H1 (cell line): ENCODE results near the gene KCNMB2.

Experiments used
- CTCF ChIP-seq, 3 experiments: IDR thresholded peaks; 1 replicate in 2 of 3; 2 replicates in 1 of 3; pipeline versions ENCODE4 v1.5.1 to v1.6.1; 2011; ENCODE audit warnings: low read length in 3 of 3, mild to moderate bottlenecking in 3 of 3, inconsistent platforms in 2 of 3, low read depth in 1 of 3, moderate library complexity in 1 of 3; ENCODE audit not compliant: insufficient read depth in 1 of 3; ENCODE audit errors: control extremely low read depth in 1 of 3
- EP300 ChIP-seq, 2 experiments: IDR thresholded peaks; 1 replicate in 1 of 2; 2 replicates in 1 of 2; pipeline ENCODE4 v1.6.1; 2011 to 2012; ENCODE audit warnings: low read depth in 2 of 2, low read length in 2 of 2, mild to moderate bottlenecking in 2 of 2, borderline replicate concordance in 1 of 2, inconsistent platforms in 1 of 2, moderate library complexity in 1 of 2
- MAX ChIP-seq: IDR thresholded peaks from 2 replicates; pipeline ENCODE4 v1.6.1; 2012; ENCODE audit warnings: inconsistent platforms
- NRF1 ChIP-seq: IDR thresholded peaks from 2 replicates; pipeline ENCODE4 v1.6.1; 2011; ENCODE audit warnings: mild to moderate bottlenecking, low read depth, low read length, improper control_type of control experiment
- POLR2AphosphoS5 ChIP-seq: IDR thresholded peaks from 2 replicates; pipeline ENCODE4 v1.6.1; 2011; ENCODE audit warnings: low read depth, low read length
- TCF12 ChIP-seq: IDR thresholded peaks from 2 replicates; pipeline ENCODE4 v1.6.1; 2011; ENCODE audit warnings: low read depth, mild to moderate bottlenecking, low read length
- USF2 ChIP-seq: IDR thresholded peaks from 2 replicates; pipeline ENCODE4 v1.6.1; 2011; ENCODE audit warnings: low read length, improper control_type of control experiment

- TF ChIP-seq MAX (no peak), CTCF (IDR thresholded peaks at IDR 0.05; ENCODE audit: control extremely low read depth in 1 of 3, insufficient read depth in 1 of 3, low read depth in 1 of 3, low read length in 3 of 3) (no peak), POLR2AphosphoS5 (no peak), TCF12 (no peak), EP300 (IDR thresholded peaks at IDR 0.05; ENCODE audit: borderline replicate concordance in 1 of 2, low read depth in 2 of 2, low read length in 2 of 2) (no peak), USF2 (no peak), NRF1 (no peak)
Observed at GRCh38 chr3:178663201-178663934, 127.1 kb downstream of the KCNMB2 start.
